ENCODE data around the gene TAGLN3.

- TF ChIP-seq, protein P1, sequence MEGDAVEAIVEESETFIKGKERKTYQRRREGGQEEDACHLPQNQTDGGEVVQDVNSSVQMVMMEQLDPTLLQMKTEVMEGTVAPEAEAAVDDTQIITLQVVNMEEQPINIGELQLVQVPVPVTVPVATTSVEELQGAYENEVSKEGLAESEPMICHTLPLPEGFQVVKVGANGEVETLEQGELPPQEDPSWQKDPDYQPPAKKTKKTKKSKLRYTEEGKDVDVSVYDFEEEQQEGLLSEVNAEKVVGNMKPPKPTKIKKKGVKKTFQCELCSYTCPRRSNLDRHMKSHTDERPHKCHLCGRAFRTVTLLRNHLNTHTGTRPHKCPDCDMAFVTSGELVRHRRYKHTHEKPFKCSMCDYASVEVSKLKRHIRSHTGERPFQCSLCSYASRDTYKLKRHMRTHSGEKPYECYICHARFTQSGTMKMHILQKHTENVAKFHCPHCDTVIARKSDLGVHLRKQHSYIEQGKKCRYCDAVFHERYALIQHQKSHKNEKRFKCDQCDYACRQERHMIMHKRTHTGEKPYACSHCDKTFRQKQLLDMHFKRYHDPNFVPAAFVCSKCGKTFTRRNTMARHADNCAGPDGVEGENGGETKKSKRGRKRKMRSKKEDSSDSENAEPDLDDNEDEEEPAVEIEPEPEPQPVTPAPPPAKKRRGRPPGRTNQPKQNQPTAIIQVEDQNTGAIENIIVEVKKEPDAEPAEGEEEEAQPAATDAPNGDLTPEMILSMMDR (IDR thresholded peaks at IDR 0.05): no peak
- TF ChIP-seq POLR2A (IDR thresholded peaks at IDR 0.05): no peak
Measured at GRCh38 chr3:111979434-111980038, 19.2 kb upstream of the TAGLN3 start.

All from testis (tissue), 2 donors.